A673 (cell line): Measurements from ENCODE around the gene FIBP.

ENCODE experiments used
- EZH2 ChIP-seq: fragments of 200-600 bp; sonication (generic); IDR thresholded peaks from 2 replicates; pipeline ENCODE4 v1.6.1; 2017; ENCODE audit warnings: borderline replicate concordance, low read depth, mild to moderate bottlenecking, mixed read lengths, antibody characterized with exemption, low read length; ENCODE audit not compliant: poor library complexity, severe bottlenecking
- TF ChIP-seq, protein P1 (sequence below): fragments of 300-800, 200-600 bp; sonication (generic); conservative IDR thresholded peaks from 2 replicates; pipeline ENCODE4 v1.5.1; 2017; ENCODE audit warnings: low read depth, mild to moderate bottlenecking, antibody characterized with exemption, low read length, moderate library complexity, mixed read lengths

DNA sequence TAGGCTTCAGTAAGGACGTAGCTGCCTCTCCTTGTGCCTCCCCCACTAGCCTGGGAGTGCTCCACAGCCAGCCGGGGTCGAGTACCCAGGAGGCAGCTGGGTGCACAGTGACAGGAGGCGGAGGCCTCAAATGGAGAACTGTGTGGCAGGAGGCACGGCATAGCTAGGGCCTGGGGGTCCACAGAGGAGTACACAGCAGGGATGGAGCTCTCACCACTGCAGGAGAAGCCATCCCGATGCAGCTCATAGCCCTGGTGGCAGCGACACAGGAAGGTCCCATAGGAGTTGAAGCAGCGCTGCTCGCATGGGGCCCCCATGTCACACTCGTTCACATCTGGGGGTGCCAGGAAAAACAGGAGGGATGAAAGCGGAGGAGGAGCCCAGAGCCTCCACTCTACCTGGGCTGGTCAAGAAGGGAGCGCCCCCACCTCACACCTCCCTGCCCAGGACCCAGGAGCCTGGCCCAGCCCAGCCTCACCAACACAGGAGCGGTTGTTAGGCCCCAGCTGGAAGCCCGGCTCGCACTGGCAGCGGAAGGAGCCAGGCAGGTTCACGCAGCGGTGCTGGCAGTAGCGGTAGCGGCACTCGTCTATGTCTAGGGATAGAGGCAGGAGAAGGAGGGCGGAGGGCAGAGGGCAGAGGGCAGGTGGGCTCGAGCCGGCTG lies 18.5 kb downstream of the FIBP start:
- TF ChIP-seq, protein P1, sequence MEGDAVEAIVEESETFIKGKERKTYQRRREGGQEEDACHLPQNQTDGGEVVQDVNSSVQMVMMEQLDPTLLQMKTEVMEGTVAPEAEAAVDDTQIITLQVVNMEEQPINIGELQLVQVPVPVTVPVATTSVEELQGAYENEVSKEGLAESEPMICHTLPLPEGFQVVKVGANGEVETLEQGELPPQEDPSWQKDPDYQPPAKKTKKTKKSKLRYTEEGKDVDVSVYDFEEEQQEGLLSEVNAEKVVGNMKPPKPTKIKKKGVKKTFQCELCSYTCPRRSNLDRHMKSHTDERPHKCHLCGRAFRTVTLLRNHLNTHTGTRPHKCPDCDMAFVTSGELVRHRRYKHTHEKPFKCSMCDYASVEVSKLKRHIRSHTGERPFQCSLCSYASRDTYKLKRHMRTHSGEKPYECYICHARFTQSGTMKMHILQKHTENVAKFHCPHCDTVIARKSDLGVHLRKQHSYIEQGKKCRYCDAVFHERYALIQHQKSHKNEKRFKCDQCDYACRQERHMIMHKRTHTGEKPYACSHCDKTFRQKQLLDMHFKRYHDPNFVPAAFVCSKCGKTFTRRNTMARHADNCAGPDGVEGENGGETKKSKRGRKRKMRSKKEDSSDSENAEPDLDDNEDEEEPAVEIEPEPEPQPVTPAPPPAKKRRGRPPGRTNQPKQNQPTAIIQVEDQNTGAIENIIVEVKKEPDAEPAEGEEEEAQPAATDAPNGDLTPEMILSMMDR: no peak
- no peak for TF ChIP-seq EZH2
